Stimulated activated naive B cell treated with anti-CD40 and anti-IgM and Interleukin-4, amounts not matched to agents 10 μg/mL and 1 μg/mL and 100 μg/mL, for 72 hours (primary cell): Measurements from ENCODE around the gene FEZF1.
A peak's percentile ranks its signal among the peaks of the same experiment; 100 is the strongest.

Source experiments
- ATAC-seq, 2 donors: fragments of 150-1000 bp; cut with Tn5 transposase; replicated peaks; 2 replicates each; pipeline ENCODE4 v1.10.0; 2021; ENCODE audit warnings: moderate library complexity in 1 of 2
- DNase-seq: peaks from one replicate; pipeline ENCODE4 v3.0.0; 2021
- H3K27ac Mint-ChIP-seq: one replicate; pipeline ENCODE4 v1.8.0; 2022; ENCODE audit warnings: mild to moderate bottlenecking, mixed read lengths
- H3K27me3 Mint-ChIP-seq, 2 donors: one replicate each; pipeline ENCODE4 v1.8.0; 2022; ENCODE audit warnings: mixed read lengths in 2 of 2
- H3K36me3 Mint-ChIP-seq, 2 donors: one replicate each; pipeline ENCODE4 v1.8.0; 2022; ENCODE audit warnings: mixed read lengths in 2 of 2, mild to moderate bottlenecking in 1 of 2
- H3K4me1 Mint-ChIP-seq, 2 donors: one replicate each; pipeline ENCODE4 v1.8.0; 2022; ENCODE audit warnings: mixed read lengths in 2 of 2, mild to moderate bottlenecking in 1 of 2
- H3K4me3 Mint-ChIP-seq, 2 donors: one replicate each; pipeline ENCODE4 v1.8.0; 2022; ENCODE audit warnings: mild to moderate bottlenecking in 2 of 2, mixed read lengths in 2 of 2, moderate library complexity in 1 of 2
- H3K9me3 Mint-ChIP-seq, 2 donors: one replicate each; pipeline ENCODE4 v1.8.0; 2022; ENCODE audit warnings: mixed read lengths in 2 of 2, mild to moderate bottlenecking in 1 of 2

Gene FEZF1

GRCh38 chr7:122314284-122314683, 9.7 kb upstream of the FEZF1 start:
- ATAC-seq (no peak), DNase-seq (no peak)
- H3K27ac Mint-ChIP-seq: no peak overlapping the region
- H3K4me1 Mint-ChIP-seq: peaks cover 6 to 10% of the 10 kb centered on the region in 2 donors
- peaks cover 53 to 66% of the 10 kb centered on the region in 2 donors for H3K27me3 Mint-ChIP-seq
- peaks cover 0 to 4% of the 10 kb centered on the region in 2 donors for H3K36me3 Mint-ChIP-seq
- no peak overlapping the region for H3K4me3 Mint-ChIP-seq
- H3K9me3 Mint-ChIP-seq: peaks cover 1 to 13% of the 10 kb centered on the region in 2 donors

DNA sequence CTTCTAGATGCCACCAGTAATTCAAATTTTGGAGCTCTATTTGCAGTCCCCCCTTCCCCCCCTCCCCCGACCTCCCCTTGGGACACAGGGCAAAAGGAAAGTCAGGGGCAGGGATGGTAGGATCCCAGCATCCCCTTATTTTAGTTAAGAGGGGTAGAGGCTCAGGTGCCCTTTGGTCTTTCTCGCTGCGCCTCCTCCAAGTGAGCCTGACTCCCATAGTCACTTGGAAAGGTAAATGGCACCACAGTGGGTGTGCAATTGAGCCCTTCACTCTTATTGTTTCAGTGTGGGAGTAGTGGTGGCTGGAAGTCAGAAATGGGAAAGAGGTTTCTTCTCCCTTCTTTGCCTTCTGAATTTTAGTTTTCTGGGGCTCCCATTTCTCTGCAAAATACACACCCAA, 8.2 kb upstream of the FEZF1 start:
- ATAC-seq (no peak), DNase-seq (no peak)
- no peak overlapping the region for H3K4me3 Mint-ChIP-seq
- peaks cover 55 to 68% of the 10 kb centered on the region in 2 donors for H3K27me3 Mint-ChIP-seq
- H3K27ac Mint-ChIP-seq: no peak overlapping the region
- peaks cover 1 to 13% of the 10 kb centered on the region in 2 donors for H3K9me3 Mint-ChIP-seq
- H3K36me3 Mint-ChIP-seq: peaks cover 0 to 4% of the 10 kb centered on the region in 2 donors
- H3K4me1 Mint-ChIP-seq: peaks cover 6 to 10% of the 10 kb centered on the region in 2 donors

GRCh38 chr7:122311734-122312450, 7.3 kb upstream of the FEZF1 start:
- H3K4me3 Mint-ChIP-seq: no peak overlapping the region

GRCh38 chr7:122311050-122311700, 6.6 kb upstream of the FEZF1 start:
- Mint-ChIP-seq H3K27me3 (peaks cover 53 to 68% of the 10 kb centered on the region in 2 donors), H3K36me3 (peaks cover 0 to 4% of the 10 kb centered on the region in 2 donors), H3K4me1 (peaks cover 6 to 10% of the 10 kb centered on the region in 2 donors), H3K4me3 (peak overlapping the region; percentile 1 to 21), H3K27ac (no peak overlapping the region), H3K9me3 (peaks cover 1 to 13% of the 10 kb centered on the region in 2 donors)
- ATAC-seq: no peak
- no peak for DNase-seq

More at GRCh38 chr7:122311734-122312450, 7.3 kb upstream of the FEZF1 start:
- no peak overlapping the region for H3K27ac Mint-ChIP-seq
- peaks cover 6 to 10% of the 10 kb centered on the region in 2 donors for H3K4me1 Mint-ChIP-seq
- peaks cover 1 to 13% of the 10 kb centered on the region in 2 donors for H3K9me3 Mint-ChIP-seq
- DNase-seq: no peak
- peaks cover 51 to 68% of the 10 kb centered on the region in 2 donors for H3K27me3 Mint-ChIP-seq
- no peak for ATAC-seq
- H3K36me3 Mint-ChIP-seq: peaks cover 0 to 4% of the 10 kb centered on the region in 2 donors

DNA sequence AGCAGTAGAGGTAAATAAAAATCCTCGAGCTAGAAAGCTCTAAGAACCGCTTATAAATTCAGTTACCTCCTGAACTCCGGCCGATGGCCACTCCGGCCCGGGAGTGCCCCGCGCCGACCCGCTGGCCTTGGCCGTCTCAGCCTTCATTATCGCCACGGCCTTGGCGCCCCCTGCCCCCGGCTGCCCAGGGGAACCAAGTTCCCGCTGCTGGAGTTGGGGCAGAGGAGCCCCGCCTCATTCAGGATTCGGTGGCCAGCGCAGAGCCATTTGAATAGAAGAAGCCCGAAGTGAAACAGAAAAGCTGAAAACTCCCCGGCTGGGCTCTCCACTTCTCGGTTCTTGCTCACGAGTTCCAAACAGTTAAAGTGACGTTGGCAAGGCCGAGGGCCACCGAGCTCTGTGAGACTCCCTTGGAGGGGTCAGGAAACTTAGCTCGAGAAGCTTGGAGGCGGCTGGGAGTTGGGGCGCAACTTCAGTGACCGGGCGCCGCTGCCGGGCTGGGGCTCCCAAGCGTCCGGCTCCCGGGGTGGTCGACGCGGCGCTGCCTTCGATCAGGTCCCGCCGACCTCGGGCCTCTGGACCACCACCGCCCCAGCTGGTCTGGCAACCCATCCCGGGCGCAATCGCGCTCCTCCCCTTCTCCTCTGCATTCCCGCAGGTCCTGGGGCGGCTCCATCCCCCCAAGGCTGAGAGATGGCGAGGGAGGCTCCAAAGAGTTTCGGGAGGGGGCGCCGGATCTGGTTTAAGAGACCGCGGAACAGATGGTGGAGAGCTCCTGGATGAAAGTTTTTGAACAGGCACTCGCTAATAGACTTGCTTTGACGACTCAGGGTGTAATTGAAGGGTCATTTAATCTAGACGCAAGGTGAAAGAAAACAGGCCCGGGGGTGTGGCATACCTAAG, 5.8 kb upstream of the FEZF1 start:
- Mint-ChIP-seq H3K27me3 (peaks cover 53 to 68% of the 10 kb centered on the region in 2 donors), H3K4me3 (peak overlapping the region; percentile 26 to 32), H3K4me1 (peaks cover 14 to 15% of the 10 kb centered on the region in 2 donors), H3K9me3 (peaks cover 1 to 10% of the 10 kb centered on the region in 2 donors), H3K36me3 (peaks cover 0 to 2% of the 10 kb centered on the region in 2 donors), H3K27ac (no peak overlapping the region)
- ATAC-seq (peak; percentile 31 to 61), DNase-seq (no peak)

GRCh38 chr7:122309421-122309820, 4.9 kb upstream of the FEZF1 start:
- no peak for DNase-seq
- Mint-ChIP-seq H3K27ac (no peak overlapping the region), H3K4me3 (no peak overlapping the region), H3K4me1 (peaks cover 15 to 17% of the 10 kb centered on the region in 2 donors), H3K27me3 (peaks cover 53 to 67% of the 10 kb centered on the region in 2 donors), H3K9me3 (peaks cover 0 to 4% of the 10 kb centered on the region in 2 donors), H3K36me3 (no peaks in the 10 kb centered on the region)
- ATAC-seq: no peak

GRCh38 chr7:122307228-122307621, 2.7 kb upstream of the FEZF1 start:
- Mint-ChIP-seq H3K27me3 (peaks cover 66 to 83% of the 10 kb centered on the region in 2 donors), H3K27ac (peak overlapping the region; percentile 20), H3K36me3 (peaks cover 0 to 3% of the 10 kb centered on the region in 2 donors), H3K9me3 (peaks cover 0 to 4% of the 10 kb centered on the region in 2 donors), H3K4me3 (no peak overlapping the region), H3K4me1 (peaks cover 16 to 17% of the 10 kb centered on the region in 2 donors)
- no peak for ATAC-seq
- no peak for DNase-seq

- Mint-ChIP-seq H3K36me3 (peaks cover 0 to 3% of the 10 kb centered on the region in 2 donors), H3K4me3 (no peak overlapping the region), H3K9me3 (peaks cover 0 to 4% of the 10 kb centered on the region in 2 donors), H3K27ac (peak overlapping the region; percentile 86), H3K4me1 (peaks cover 16 to 17% of the 10 kb centered on the region in 2 donors), H3K27me3 (peaks cover 70 to 80% of the 10 kb centered on the region in 2 donors)
- ATAC-seq: no peak
- DNase-seq: no peak
Observed at GRCh38 chr7:122306320-122307227, 2.0 kb upstream of the FEZF1 start.

- Mint-ChIP-seq H3K9me3 (peaks cover 0 to 4% of the 10 kb centered on the region in 2 donors), H3K36me3 (peaks cover 0 to 3% of the 10 kb centered on the region in 2 donors), H3K4me1 (peaks cover 12% of the 10 kb centered on the region in 2 donors), H3K4me3 (peak overlapping the region; percentile 33 to 50), H3K27me3 (peaks cover 71 to 82% of the 10 kb centered on the region in 2 donors), H3K27ac (peak overlapping the region; percentile 86)
- ATAC-seq (no peak), DNase-seq (no peak)
Observed at GRCh38 chr7:122305475-122306319, 1.1 kb upstream of the FEZF1 start.

GRCh38 chr7:122304996-122305421, 459 bp upstream of the FEZF1 start:
- Mint-ChIP-seq H3K9me3 (peaks cover 0 to 4% of the 10 kb centered on the region in 2 donors), H3K4me1 (peaks cover 11% of the 10 kb centered on the region in 2 donors), H3K27me3 (peaks cover 76 to 88% of the 10 kb centered on the region in 2 donors), H3K27ac (peak overlapping the region; percentile 85), H3K4me3 (peak overlapping the region in 1 of 2 donors; percentile 50), H3K36me3 (peaks cover 0 to 3% of the 10 kb centered on the region in 2 donors)
- no peak for DNase-seq
- ATAC-seq: no peak

- Mint-ChIP-seq H3K27me3 (peaks cover 77 to 88% of the 10 kb centered on the region in 2 donors), H3K4me3 (peak overlapping the region; percentile 21 to 43), H3K36me3 (peaks cover 0 to 3% of the 10 kb centered on the region in 2 donors), H3K9me3 (peaks cover 0 to 4% of the 10 kb centered on the region in 2 donors), H3K4me1 (peaks cover 11% of the 10 kb centered on the region in 2 donors), H3K27ac (peak overlapping the region; percentile 59)
- ATAC-seq (no peak), DNase-seq (no peak)
Observed at GRCh38 chr7:122303531-122304318, 825 bp downstream of the FEZF1 start.
